Measurements from ENCODE around the gene DHRS9. TPM values are rescaled to one million over a fixed set of nuclear protein-coding genes. Genes with fewer than 3 reads are reported as not detected.
"Not testable (repeated sequence)": the region's sequence is repeated elsewhere in the genome, so short reads cannot be mapped to it uniquely, and the experiment has no call there.

The DHRS9 gene
- total RNA-seq, 4 donors from 2014 or later: 2.1 to 19.6 (median 14.3) TPM

- no peak for DNase-seq
- Histone ChIP-seq H3K36me3 (no peaks in the 10 kb centered on the region), H3K4me3 (no peak overlapping the region), H3K9me3 (peaks cover 0 to 14% (median 0%) of the 10 kb centered on the region in 3 donors), H3K4me1 (peaks cover 0 to 11% (median 5%) of the 10 kb centered on the region in 3 donors), H3K27me3 (no peaks in the 10 kb centered on the region), H3K27ac (no peak overlapping the region)
- TF ChIP-seq CTCF (IDR thresholded peaks at IDR 0.05) (no peak), POLR2A (IDR thresholded peaks at IDR 0.05) (no peak)
- intact Hi-C loops (cut with DNase I): no loop called here
- WGBS, 2 donors: 42 to 56% methylated on average over 1 to 2 of the region's 2 CpGs
Observed at GRCh38 chr2:169047256-169048250, 21.8 kb upstream of the DHRS9 start.

GRCh38 chr2:169049142-169049541 lies 20.2 kb upstream of the DHRS9 start:
- Histone ChIP-seq H3K27ac (no peak overlapping the region), H3K9me3 (peaks cover 0 to 1% (median 0%) of the 10 kb centered on the region in 3 donors), H3K4me3 (no peak overlapping the region), H3K4me1 (peaks cover 0 to 11% (median 5%) of the 10 kb centered on the region in 3 donors), H3K27me3 (no peaks in the 10 kb centered on the region), H3K36me3 (no peaks in the 10 kb centered on the region)
- no peak for DNase-seq
- intact Hi-C loops (cut with DNase I): no loop called here
- TF ChIP-seq POLR2A (IDR thresholded peaks at IDR 0.05) (no peak), CTCF (IDR thresholded peaks at IDR 0.05) (no peak)
- WGBS, 2 donors: 63 to 64% methylated on average over 3 of the region's 3 CpGs

GRCh38 chr2:169050476-169051240 lies 18.7 kb upstream of the DHRS9 start:
- TF ChIP-seq POLR2A (IDR thresholded peaks at IDR 0.05): no peak
- TF ChIP-seq CTCF (IDR thresholded peaks at IDR 0.05): no peak
- DNase-seq: no peak
- Histone ChIP-seq H3K27ac (no peak overlapping the region), H3K4me3 (no peak overlapping the region), H3K9me3 (peaks cover 0 to 11% (median 4%) of the 10 kb centered on the region in 3 donors), H3K36me3 (no peaks in the 10 kb centered on the region), H3K4me1 (peaks cover 0 to 11% (median 5%) of the 10 kb centered on the region in 3 donors), H3K27me3 (no peaks in the 10 kb centered on the region)
- intact Hi-C loops (cut with DNase I): no loop called here
- WGBS, 2 donors: 57 to 82% methylated on average over 3 to 5 of the region's 5 CpGs

- peaks cover 0 to 12% (median 5%) of the 10 kb centered on the region in 3 donors for H3K9me3 ChIP-seq
- H3K27me3 ChIP-seq; H3K36me3 ChIP-seq; intact Hi-C loops (cut with DNase I); DNase-seq; H3K27ac ChIP-seq; H3K4me1 ChIP-seq; H3K4me3 ChIP-seq: not testable (repeated sequence)
- 82 to 88% methylated on average over 2 of the region's 2 CpGs for WGBS, 2 donors
Observed at GRCh38 chr2:169054575-169054974, 14.8 kb upstream of the DHRS9 start.

- not testable (repeated sequence) for H3K36me3 ChIP-seq
Observed at GRCh38 chr2:169064199-169064598, 5.2 kb upstream of the DHRS9 start.

GRCh38 chr2:169065422-169065821 lies 3.9 kb upstream of the DHRS9 start:
- H3K36me3 ChIP-seq: no peaks in the 10 kb centered on the region
- WGBS, 2 donors: 30 to 31% methylated on average over 1 of the region's 1 CpG
- TF ChIP-seq CTCF (IDR thresholded peaks at IDR 0.05) (no peak), POLR2A (IDR thresholded peaks at IDR 0.05) (no peak)
- DNase-seq: no peak
- intact Hi-C loops (cut with DNase I): no loop called here
- H3K4me1 ChIP-seq: peaks cover 0 to 8% (median 0%) of the 10 kb centered on the region in 3 donors
- H3K4me3 ChIP-seq: no peak overlapping the region
- H3K27ac ChIP-seq: no peak overlapping the region
- no peaks in the 10 kb centered on the region for H3K9me3 ChIP-seq
- H3K27me3 ChIP-seq: no peaks in the 10 kb centered on the region

More at GRCh38 chr2:169064199-169064598, 5.2 kb upstream of the DHRS9 start:
- H3K4me3 ChIP-seq; H3K27me3 ChIP-seq; H3K4me1 ChIP-seq; H3K27ac ChIP-seq; DNase-seq; intact Hi-C loops (cut with DNase I); H3K9me3 ChIP-seq: not testable (repeated sequence)
- 96% methylated on average over 17 of the region's 17 CpGs for WGBS, 2 donors

All from esophagus squamous epithelium (tissue), 5 donors.